Activated naive CD4-positive, alpha-beta T cell treated with Interleukin-2 at 50 U/mL for 16 hours (primary cell): ENCODE results near the gene ABCC1.
"Not testable (repeated sequence)": the region's sequence is repeated elsewhere in the genome, so short reads cannot be mapped to it uniquely, and the experiment has no call there.

Experiments used
- DNase-seq: peaks from one replicate; pipeline ENCODE4 v3.0.0-alpha.2; 2020

The ABCC1 gene

DNA sequence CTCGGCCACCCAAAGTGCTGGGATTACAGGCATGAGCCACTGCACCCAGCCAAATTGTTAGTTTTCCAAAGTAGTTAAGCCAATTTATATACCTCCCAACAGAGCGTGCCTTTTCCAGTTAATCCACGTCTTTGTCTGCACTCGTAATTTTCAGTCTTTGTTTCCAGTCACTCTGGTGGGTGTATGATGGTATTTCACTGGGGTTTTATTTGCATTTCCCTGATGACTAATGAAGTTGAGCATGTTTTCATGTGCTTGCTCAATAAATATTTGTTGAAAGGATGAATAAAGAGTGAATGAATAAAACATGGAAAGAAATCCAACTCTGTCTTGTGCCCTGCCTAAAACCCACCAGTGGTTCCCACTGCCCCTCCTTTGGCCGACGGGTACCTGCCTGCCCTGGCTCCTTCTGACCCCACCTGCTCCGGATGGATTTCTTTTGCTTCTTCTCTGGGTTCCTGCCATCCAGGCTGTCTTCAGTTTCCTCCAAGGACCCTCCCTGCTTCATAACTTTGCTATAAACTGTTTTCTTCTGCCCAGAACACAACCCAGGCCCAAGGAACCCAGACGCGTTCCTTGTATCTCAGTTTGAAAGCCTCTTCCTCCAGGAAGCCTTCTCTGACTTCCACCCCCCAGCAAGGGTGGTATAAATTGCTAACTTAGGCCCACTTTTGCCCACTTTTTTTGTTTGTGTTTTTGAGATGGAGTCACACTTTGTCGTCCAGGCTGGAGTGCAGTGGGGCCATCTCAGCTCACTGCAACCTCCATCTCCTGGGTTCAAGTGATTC is 3.0 kb upstream of the ABCC1 start:
- DNase-seq, result no peak

DNA sequence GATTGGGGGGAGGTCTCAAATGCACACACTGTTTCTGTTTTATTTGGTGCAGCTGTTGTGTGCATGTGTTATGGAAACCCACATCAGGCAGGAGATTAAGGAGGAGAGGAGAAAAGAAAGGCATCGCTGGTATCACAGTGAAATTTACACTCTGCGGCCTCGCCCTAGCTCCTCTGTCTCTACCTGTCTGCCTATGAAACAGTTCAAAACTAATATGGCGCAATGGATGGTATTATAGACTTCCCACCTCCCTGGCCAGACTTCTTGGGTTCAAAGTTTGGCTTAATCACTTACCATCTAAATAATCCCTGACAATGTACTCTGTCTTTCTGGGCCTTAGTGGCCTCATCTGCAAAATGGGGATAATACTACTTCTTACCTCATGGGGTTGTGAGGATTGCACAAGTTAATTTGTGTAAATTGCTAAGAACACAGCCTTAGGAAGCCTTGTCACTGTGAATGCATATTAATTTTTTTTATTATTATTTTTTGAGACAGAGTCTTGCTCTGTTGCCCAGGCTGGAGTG is 1.4 kb upstream of the ABCC1 start:
- no peak for DNase-seq

DNA sequence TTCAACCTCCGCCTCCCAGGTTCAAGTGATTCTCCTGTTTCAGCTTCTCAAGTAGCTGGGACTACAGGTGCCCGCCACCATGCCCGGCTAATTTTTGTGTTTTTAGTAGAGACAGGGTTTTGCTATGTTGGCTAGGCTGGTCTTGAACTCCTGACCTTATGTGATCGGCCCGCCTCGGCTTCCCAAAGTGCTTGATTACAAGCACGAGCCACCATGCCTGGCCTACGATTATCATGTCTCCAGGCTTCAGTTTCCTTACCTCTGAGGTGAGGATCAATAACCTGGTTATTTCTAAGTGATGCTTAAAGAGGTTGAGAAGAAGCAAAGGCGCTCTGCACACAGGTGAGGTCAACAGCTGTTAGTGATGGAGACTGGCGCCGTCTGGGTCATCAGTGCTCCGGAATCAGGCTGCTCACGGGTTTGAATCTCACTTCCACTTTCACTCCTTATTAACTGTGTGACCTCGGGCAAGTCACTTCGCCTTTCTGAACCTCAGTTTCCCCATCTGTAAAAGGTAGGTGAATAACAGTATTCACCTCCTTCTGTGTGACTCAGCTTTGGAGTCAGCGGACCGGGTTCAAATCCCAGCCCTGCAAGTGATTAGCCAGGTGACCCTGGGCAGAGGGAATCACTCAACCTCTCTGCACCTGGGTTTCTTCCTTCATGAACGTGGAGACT is 745 bp upstream of the ABCC1 start:
- no peak for DNase-seq

- peak; percentile 51 for DNase-seq
Measured at GRCh38 chr16:15950161-15950854, 892 bp downstream of the ABCC1 start.

DNA sequence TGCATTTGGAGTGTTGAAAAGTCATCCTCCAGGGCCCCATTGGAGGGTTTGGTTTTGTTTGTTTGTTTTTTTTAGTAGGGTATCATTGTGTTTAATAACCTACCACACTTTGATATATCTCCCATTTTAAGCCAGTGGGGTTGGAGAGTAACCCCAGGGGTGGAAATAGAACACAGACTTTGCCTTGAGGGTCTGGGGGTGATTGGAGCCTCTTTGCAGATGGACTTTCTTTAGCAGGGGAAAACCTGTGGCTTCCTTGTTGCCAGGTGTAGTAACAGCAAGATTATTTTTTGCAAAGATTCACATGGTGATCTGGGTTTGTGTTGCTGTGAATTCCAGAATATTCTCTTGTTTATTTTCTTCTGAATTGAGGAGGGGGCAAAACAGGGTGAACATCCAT is 1.5 kb downstream of the ABCC1 start:
- no peak for DNase-seq

DNA sequence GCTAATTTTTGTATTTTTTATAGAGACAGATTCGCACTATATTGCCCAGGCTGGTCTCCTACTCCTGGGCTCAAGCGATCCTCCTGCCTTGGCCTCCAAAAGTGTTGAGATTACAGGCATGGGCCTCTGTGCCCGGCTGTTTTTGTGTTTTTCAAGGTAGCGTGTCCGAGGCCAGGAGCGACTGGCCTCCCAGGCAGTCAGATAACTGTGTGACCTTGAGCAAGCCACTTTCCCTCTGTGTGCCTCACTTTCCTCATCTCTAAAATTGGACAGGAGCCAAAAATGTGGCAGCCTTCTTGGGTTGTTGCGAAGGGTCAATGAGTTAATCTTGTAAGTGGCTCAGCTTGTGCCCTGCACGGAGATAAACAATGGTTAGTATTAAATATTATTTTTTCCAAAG is 2.4 kb downstream of the ABCC1 start:
- DNase-seq, result no peak

DNA sequence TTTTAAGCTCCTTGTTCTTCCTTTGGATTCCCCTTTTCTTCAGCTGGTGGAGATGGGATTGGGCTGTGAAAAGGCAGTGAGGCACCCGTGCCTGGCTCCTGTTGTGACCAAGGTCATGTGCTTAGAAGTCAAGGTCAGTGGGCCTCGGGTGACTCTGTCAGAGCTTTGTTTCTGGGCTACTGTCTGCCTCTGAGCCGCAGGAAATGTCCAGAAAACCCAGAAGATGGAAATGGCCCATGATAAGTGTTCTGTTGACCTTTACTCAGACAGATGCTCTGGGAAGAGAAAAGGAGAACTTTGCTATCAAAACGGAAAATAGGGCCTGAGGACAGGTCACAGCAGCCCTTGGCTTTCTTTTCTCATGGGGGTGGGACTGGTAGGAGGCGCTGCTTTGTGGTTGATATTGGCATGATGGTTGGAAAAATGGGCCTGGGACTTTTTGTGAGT is 2.9 kb downstream of the ABCC1 start:
- peak; percentile 35 for DNase-seq

GRCh38 chr16:15953477-15953876 is 4.1 kb downstream of the ABCC1 start:
- no peak for DNase-seq

DNA sequence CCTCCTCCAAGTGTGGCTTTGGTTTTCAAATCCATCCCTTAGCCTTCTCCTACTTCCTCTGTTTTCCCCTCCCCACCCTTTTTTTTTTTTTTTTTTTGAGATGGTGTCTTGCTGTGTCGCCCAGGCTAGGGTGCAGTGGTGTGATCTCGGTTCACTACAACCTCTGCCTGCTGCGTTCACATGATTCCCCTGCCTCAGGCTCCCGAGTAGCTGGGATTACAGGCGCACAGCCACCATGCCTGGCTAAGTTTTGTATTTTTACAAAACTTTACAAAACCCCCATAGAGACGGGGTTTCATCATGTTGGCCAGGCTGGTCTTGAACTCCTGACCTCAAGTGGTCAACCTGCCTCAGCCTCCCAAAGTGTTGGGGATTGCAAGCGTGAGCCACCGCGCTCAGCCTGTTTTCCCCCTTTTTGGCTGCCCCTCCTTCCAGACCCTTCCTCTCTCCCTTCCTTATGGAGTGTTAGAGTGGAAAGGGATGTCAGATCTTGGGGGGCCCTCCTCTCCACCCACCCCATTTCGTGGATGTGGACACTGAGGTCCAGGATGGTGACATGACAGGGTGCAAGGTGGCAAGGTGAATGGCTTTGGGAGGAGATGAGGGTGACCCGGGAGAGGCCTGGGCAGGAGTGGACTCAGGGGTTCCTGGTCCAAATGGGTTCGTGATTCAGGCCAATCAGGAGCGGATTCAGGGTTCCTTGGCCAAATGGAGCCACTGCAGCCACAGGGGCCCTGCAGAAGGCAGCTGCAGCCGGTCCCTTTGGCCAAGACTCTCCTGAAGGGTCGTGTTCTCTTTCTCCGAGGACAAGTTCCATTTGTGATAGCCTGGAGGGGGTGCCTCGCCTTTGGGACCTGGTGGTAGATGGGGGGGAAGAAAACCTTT is 4.8 kb downstream of the ABCC1 start:
- no peak for DNase-seq

- DNase-seq, result no peak
Measured at GRCh38 chr16:15954814-15955151, 5.4 kb downstream of the ABCC1 start.

DNA sequence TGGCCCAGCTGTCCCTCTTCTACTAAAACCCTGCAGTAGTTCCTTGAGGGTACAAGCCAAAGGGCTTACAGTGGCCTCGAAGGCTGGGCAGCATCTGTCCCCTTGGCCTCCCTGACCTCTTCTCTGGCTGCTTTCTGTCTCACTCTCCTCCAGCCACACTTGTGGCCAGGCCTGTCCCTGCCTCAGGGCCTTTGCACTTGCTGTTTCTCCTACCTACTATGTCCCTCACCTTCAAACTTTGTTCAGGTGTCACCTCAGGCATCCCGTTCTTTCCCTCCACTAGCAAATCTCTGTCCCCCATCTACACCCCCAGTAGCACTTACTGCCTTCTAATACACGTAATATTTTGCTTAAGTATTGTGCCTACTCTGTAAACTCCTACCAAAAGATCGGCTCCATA is 6.0 kb downstream of the ABCC1 start:
- DNase-seq, result no peak

GRCh38 chr16:15956106-15956505 is 6.7 kb downstream of the ABCC1 start:
- not testable (repeated sequence) for DNase-seq

DNA sequence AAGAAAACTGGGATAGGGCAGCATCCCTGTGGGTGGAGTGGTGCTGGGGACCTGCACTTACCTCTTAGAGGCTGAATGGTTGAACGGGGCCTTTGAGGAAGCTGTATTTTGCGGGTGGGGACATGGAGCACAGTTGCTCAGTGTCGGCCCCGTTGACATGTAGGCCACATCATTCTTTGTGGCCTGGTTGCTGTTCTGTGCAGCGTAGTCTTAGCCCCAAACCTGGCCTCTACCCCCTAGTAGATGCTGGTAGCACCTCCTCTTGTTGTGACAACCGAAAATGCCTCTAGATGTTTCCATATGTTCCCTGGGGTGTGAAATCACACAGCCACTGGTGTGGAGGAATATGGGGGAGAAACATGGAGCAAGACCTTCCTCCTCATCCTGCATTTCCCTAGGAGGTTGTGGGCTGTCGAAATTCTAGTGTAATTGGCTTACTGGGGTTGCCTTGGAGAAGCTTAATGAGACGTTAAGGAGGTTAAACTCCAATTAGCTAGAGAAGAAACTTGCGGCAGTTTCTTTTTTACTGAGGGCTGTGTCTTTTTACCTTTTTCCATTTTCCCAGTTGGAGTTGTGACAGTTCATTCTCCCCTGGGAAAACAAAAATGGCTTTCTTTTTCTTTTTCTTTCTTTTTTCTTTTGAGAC is 9.4 kb downstream of the ABCC1 start:
- no peak for DNase-seq

DNA sequence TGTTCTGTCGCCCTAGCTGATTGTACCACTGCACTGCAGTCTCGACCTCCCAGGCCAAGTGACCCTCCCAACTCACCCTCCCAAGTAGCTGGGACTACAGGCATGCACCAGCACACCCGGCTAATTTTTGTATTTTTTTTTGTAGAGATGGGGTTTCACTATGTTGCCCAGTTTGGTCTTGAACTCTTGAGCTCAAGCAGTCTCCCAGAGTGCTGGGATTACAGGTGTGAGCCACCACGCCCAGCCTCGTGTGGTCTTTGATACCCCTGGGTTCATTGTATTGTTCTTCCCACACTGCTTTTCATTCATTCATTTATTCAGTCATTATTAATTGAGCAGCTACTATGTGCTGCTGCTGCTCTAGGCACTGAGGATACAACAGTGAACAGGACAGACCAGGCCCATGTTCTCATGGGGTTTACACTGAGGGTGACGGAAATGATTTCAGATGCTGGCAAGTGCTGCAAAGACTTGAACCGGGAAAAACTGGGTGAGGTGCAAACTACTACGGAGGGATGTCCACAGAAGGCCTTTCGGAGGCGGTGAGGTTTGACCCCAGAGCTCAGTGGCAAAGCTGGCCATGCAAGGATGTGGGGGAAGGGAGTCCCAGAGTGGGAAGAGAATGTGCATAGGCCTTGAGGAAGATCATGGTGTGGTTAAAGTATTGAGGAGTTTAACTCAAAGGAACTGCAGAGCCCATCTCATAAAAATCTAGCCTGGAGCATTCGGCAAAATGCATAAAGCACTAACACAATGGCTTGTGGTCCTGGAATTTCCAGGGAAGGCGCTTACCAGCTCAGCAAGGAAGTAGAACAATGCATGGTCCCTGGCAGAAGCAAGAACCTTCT is 10.9 kb downstream of the ABCC1 start:
- DNase-seq, result no peak

DNA sequence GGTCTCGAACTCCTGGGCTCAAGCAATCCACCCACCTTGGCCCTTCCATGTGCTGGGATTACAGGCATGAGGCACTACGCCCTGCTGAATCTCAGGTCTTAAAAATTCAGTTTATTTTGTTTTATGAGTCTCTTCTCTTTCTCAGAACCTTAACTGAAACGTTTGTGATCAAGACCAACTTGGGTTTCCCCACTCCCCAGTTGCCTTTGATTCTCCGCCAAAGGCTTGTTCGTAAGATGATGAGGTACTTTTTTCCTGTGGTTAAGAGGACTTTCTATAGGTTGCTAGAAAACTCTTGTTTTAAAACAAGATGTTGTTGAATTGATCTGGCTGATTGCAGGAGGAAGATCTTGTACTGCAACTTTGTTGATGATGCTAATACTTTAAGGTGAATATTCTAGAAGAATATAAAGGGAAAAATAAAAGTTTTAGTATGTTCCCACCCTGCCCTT is 11.7 kb downstream of the ABCC1 start:
- DNase-seq, result peak; percentile 75

DNA sequence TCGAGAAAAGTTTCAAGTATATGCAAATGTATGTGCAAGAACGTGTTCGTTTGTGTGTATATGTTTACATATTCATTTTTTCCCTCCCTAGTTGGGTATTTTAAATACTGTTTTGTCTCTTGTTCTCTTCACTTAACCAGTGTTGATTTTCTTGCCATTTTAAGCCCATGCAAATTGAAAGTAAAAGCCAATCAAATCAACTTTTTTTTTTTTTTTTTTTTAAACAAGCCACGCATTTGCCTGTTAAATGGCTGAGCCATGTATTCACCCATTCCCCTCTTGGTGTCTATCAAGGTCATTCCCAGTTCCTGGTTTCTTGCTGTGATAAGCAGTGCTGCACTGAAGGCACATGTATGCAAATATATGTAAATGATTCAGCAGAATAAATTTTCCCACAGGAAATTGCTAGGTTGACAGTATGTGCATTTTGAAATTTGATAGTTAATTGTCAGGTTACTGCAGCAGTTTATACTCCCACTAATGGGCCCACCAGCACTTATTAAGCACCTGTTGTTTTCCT is 12.2 kb downstream of the ABCC1 start:
- DNase-seq, result no peak

DNA sequence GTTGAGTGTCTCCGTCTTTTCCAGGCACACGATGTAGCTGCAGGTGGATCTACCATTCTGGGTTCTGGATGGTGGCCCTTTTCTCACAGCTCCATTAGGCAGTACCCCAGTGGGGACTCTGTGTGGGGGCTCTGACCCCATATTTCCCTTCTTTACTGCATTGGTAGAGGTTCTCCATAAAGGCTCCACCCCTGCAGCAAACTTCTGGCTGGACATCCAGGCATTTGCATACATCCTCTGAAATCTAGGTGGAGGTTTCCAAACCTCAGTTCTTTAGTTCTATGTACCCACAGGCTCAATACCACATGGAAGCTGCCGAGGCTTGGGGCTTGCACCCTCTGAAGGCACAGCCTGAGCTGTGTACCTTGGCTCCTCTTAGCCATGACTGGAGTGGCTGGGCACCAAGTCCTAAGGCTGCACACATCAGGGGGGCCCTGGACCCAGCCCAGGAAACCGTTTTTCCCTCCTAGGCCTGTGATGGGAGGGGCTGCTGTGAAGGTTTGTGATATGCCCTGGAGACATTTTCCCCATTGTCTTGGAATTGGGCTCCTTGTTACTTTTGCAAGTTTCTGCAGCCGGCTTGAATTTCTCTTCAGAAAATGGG is 14.0 kb downstream of the ABCC1 start:
- DNase-seq, result no peak

- no peak for DNase-seq
Measured at GRCh38 chr16:15966420-15966819, 17.0 kb downstream of the ABCC1 start.

GRCh38 chr16:15966836-15967546 is 17.6 kb downstream of the ABCC1 start:
- no peak for DNase-seq
